ENCODE measurements around the gene KLK14.

Gene KLK14

GRCh38 chr19:51030631-51031030 is 52.1 kb downstream of the KLK14 start:
- Mint-ChIP-seq H3K9me3 (no peaks in the 10 kb centered on the region), H3K27ac (no peak overlapping the region), H3K27me3 (ENCODE audit: low read depth, poor library complexity) (peaks cover 33% of the 10 kb centered on the region), H3K36me3 (ENCODE audit: low read depth) (no peaks in the 10 kb centered on the region), H3K4me1 (peaks cover 12% of the 10 kb centered on the region), H3K4me3 (no peak overlapping the region)
- no peak for DNase-seq
- TF ChIP-seq, protein P1, sequence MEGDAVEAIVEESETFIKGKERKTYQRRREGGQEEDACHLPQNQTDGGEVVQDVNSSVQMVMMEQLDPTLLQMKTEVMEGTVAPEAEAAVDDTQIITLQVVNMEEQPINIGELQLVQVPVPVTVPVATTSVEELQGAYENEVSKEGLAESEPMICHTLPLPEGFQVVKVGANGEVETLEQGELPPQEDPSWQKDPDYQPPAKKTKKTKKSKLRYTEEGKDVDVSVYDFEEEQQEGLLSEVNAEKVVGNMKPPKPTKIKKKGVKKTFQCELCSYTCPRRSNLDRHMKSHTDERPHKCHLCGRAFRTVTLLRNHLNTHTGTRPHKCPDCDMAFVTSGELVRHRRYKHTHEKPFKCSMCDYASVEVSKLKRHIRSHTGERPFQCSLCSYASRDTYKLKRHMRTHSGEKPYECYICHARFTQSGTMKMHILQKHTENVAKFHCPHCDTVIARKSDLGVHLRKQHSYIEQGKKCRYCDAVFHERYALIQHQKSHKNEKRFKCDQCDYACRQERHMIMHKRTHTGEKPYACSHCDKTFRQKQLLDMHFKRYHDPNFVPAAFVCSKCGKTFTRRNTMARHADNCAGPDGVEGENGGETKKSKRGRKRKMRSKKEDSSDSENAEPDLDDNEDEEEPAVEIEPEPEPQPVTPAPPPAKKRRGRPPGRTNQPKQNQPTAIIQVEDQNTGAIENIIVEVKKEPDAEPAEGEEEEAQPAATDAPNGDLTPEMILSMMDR (IDR thresholded peaks at IDR 0.05), result no peak

DNA sequence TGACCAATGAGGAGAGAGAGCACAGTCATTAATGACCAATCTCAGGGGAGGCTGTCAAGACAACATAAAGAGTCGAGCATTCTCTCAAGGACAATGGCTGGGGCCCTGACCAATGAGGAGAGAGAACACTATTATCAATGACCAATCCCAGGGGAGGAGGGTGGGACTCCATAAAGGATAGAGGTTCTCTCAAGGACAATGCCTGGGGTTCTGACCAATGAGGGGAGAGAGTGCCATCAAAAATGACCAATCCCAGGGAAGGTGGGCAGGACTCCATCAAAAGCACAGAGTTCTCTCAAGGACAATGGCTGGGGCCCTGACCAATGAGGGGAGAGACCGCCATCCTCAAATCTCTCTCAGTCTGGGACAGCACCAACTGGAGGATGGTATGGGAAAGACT is 53.0 kb downstream of the KLK14 start:
- H3K4me1 Mint-ChIP-seq, result peaks cover 19% of the 10 kb centered on the region
- H3K9me3 Mint-ChIP-seq, result no peaks in the 10 kb centered on the region
- no peak overlapping the region for H3K4me3 Mint-ChIP-seq
- no peak for DNase-seq
- TF ChIP-seq, protein P1 (IDR thresholded peaks at IDR 0.05), result no peak
- no peaks in the 10 kb centered on the region for H3K36me3 Mint-ChIP-seq (ENCODE audit: low read depth)
- peaks cover 36% of the 10 kb centered on the region for H3K27me3 Mint-ChIP-seq (ENCODE audit: low read depth, poor library complexity)
- no peak overlapping the region for H3K27ac Mint-ChIP-seq

All from nephron progenitor cell (in vitro differentiated cells).